ENCODE measurements around the gene RASGRF2.

Gene RASGRF2

DNA sequence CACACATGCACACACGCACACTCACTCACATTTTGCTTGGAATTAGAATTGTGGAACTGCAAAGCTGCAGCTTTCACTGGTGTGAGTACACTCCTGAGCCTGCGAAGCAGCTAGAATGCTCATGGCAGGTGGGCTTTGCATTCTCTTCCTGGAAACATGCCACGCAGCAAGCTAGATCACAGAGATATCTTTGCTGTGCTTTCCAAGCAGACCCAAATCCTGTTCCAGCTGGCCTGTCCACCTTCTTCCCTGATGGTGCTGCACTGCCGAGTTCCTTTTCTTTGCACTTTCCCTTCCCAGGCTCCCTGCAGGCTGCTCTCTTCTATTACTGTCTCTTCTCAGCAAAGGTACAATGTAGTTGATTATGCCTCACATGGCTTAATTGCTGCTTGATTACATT lies 180.3 kb downstream of the RASGRF2 start:
- no peak for DNase-seq (ENCODE audit: low spot score)

GRCh38 chr5:81140943-81141342 lies 180.8 kb downstream of the RASGRF2 start:
- DNase-seq (ENCODE audit: low spot score): no peak

GRCh38 chr5:81142108-81142507 lies 181.9 kb downstream of the RASGRF2 start:
- no peak for DNase-seq (ENCODE audit: low spot score)

- DNase-seq (ENCODE audit: low spot score): no peak
Measured at GRCh38 chr5:81145329-81145935, 185.3 kb downstream of the RASGRF2 start.

- DNase-seq (ENCODE audit: low spot score): no peak
Measured at GRCh38 chr5:81146031-81146430, 185.9 kb downstream of the RASGRF2 start.

DNA sequence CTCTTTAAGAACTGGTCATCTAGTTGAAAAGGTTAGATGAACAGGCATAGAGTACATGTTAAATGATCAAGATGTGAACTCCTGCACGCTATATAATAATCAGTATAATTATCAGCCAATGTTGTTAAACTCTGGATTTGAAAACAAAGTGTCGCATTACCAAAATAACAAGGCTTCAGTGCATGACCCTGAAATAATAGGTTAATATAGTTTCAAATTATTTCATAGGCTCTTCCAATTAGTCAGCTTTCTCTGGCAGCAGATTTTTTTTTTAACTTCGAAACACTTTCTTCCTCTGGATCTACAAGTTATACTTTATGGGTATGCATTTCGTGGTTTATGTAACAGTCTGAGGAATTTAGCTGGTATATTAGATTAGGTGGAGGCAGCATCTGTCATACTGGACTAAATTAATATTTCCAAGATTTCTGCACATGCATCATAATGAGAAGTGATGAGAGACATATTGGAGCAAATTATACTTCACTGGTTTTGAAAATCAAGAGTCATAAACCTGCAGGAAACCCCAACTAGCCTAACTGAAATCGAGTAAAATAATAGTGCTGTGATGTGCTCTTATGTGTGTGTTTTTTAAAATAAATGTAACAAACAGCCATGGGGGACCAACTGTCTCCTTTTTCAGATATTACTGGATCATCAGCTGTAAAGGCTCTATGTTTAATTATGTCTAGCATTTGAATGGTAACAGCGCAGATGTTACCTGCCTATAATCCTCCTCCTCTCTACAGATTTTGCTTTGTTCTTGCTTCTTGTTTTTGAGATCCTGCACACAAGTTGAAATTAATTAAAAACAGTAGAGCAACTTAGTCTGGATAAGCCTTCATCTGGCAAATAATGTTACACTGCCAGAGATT lies 187.1 kb downstream of the RASGRF2 start:
- no peak for DNase-seq (ENCODE audit: low spot score)

- DNase-seq (ENCODE audit: low spot score): no peak
Measured at GRCh38 chr5:81147886-81148571, 187.9 kb downstream of the RASGRF2 start.

- peak; percentile 28 for DNase-seq (ENCODE audit: low spot score)
Measured at GRCh38 chr5:81151546-81151945, 191.4 kb downstream of the RASGRF2 start.

- no peak for DNase-seq (ENCODE audit: low spot score)
Measured at GRCh38 chr5:81154725-81155124, 194.6 kb downstream of the RASGRF2 start.

GRCh38 chr5:81156732-81157131 lies 196.6 kb downstream of the RASGRF2 start:
- no peak for DNase-seq (ENCODE audit: low spot score)

DNA sequence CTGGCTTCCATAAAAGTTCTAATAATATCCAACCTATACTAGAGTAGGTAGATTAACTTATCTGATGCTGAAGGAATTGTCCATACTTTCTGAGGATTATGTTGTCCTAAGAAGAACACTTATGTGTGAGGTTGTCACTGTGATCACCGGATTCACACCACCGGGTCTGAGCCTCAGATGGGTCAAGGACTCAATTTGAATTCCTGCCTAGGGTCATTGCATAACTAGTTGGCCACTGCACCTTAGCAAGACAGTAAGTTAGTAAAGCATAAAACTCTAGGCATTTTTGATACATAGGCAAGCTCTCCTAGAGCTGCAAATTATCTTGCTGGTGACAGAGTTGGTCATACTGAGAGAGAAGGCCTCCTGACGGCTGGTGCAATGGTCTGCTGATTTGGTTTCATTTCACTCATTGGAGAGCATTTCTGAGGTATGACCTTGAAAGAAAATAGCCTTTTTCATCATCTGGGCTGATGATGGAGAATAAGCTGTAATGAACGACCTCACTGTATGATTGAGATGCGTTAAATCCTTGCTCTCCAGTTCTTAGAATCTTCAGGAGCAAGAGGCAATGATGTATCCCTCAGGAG lies 200.9 kb downstream of the RASGRF2 start:
- no peak for DNase-seq (ENCODE audit: low spot score)

- no peak for DNase-seq (ENCODE audit: low spot score)
Measured at GRCh38 chr5:81162501-81162900, 202.3 kb downstream of the RASGRF2 start.

DNA sequence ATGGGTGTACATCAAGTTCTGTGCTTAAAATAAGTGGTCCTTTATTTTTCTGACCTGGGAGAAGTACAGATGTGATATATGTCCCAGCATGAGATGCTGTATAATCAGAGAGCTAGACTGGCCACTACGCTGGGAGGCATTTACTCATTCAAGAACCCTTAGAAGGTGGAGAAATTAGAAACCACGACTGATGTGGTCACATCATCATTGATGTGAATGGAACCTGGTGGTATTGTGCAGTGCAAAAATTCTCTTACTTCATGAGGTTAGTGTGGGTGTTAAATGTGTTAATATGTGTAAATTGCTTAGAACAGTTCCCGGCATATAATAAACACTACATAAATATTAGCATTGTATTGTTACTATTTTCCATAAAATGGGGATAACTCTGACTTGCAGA lies 203.5 kb downstream of the RASGRF2 start:
- no peak for DNase-seq (ENCODE audit: low spot score)

DNA sequence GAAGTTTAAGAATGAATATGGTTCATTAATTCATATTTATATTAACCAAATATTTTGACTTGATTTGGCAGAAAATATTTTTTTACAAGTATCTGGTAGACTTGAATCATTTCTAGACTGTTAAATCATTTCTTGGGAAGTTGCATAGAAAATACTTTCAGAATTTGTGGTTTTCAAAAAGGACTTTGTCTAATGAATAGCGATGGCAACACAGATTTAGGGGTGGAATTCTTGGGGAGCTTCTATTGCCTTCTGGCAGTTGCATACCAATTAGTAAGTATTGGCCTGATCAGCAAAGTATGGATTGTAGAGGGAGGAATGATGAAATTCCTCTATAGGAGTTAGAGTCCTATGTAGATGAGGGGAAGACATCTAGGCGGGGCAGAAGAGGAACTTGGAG lies 204.3 kb downstream of the RASGRF2 start:
- DNase-seq (ENCODE audit: low spot score): no peak

DNA sequence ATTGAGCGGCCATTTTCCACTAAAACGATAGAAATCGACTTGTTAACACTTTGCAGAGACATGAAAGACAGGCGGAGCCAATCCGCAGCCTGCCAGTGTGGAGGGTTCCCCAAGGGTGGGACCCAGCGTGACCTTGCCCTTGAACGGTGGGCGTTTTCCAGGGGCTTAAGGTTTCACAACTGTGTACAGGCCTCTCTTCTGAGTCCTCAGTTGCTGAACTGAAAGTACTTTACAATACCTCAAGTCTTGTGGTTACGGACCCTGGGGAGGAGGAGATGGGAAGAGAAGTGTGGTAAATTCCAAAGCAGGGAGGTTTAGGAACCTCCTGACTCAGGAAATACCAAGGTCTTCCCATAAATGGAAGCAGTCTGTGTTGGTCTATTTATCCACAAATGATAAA lies 204.8 kb downstream of the RASGRF2 start:
- DNase-seq (ENCODE audit: low spot score): no peak

DNA sequence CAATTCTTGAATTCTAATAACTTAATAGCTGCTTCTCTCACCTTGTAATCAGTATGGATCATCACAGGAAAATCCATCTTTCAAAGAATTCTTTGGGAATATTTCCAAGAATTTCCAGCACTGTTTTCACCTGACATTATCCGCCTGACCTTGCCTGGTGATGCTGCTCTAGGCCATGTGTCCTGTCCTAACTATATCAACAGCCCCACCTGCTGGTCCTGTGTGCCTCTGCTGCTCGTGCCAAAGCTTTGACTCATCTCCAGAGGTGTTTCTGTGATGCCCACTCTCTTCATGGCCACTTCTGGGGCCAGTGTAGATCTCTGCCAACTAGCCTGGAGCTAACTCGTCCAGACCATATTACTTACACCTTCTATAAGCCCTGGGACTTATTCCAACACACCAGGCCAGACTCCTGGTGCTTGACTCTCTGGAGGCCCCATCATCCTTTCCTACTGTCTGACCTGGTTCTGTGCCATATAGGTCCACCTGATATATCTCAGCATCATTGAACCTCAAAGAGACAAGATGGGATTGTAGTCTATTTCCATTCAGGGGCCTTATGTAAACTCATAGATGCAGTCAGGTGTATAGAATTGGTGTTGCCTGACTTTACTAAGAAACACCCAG lies 205.4 kb downstream of the RASGRF2 start:
- DNase-seq (ENCODE audit: low spot score): peak; percentile 45

DNA sequence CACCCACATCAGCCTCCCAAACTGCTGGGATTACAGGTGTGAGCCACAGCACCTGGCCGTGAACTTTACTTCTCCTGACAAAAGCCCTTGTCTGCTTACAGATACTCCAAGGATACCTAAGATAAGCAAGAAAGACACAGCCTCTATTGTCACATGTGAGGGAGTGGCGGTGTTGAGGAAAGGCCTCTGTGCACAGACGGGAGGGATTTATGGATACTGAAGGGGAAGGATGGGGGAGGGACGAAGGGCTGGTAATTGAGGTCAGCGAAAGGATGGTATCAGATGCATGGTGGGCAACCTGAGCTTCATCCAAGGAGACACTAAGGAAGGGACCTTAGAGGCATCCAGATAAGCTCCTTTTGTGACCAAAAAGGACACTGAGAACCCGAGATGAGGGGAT lies 206.3 kb downstream of the RASGRF2 start:
- DNase-seq (ENCODE audit: low spot score): no peak

GRCh38 chr5:81167078-81167477 lies 206.9 kb downstream of the RASGRF2 start:
- DNase-seq (ENCODE audit: low spot score): no peak

- DNase-seq (ENCODE audit: low spot score): no peak
Measured at GRCh38 chr5:81167544-81167943, 207.4 kb downstream of the RASGRF2 start.

DNA sequence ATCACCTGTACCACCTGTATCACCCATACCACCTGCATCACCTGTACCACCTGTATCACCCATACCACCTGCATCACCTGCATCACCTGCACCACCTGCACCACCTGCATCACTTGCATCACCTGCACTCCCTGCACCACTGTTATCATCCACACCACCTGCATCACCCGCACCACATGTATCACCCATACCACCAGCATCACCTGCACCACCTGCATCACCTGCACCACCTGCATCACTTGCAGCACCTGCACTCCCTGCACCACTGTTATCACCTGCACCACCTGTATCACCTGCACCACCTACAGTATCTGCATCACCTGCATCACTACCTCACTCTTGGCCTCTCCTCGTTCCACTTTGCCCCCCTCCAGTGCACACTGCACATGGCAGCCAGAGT lies 209.8 kb downstream of the RASGRF2 start:
- no peak for DNase-seq (ENCODE audit: low spot score)

- peak; percentile 7 for DNase-seq (ENCODE audit: low spot score)
Measured at GRCh38 chr5:81171769-81172168, 211.6 kb downstream of the RASGRF2 start.

DNA sequence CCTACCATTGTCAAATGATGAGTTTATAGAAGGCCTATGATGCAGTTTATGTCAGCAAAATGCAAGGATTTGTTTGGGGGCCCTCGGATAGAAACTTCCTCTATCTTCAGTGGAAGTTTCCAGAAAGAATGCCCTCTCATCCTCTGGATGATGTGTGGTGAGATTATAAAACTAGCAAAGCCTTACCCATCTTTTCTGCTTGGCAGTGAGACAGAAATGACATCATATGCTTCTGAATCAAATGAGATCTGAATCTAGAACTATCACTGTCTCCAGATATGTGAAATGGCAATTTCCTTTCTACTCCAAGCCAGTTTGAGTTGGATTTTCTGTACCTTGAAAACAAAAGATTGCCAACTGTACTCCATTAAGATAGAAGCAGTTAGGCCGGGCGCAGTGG lies 212.5 kb downstream of the RASGRF2 start:
- no peak for DNase-seq (ENCODE audit: low spot score)
